Endothelial cell of umbilical vein (primary cell): Measurements from ENCODE around the gene ZSCAN12.

Source experiments
- EZH2 ChIP-seq: IDR thresholded peaks from 2 replicates; pipeline ENCODE4 v1.6.1; 2012; ENCODE audit warnings: borderline replicate concordance, low read depth, mild to moderate bottlenecking, moderate library complexity, low read length, inconsistent platforms; ENCODE audit not compliant: severe bottlenecking
- FOS ChIP-seq: IDR thresholded peaks from 2 replicates; pipeline ENCODE4 v1.6.1; 2011; ENCODE audit warnings: mild to moderate bottlenecking, low read length, moderate library complexity, borderline replicate concordance; ENCODE audit not compliant: insufficient read depth
- POLR2A ChIP-seq: IDR thresholded peaks from 2 replicates; pipeline ENCODE4 v1.6.1; 2012; ENCODE audit warnings: low read depth, mild to moderate bottlenecking, control low read depth, low read length
- POLR2AphosphoS5 ChIP-seq: IDR thresholded peaks from 2 replicates; pipeline ENCODE4 v1.6.1; 2012; ENCODE audit warnings: low read depth, mild to moderate bottlenecking, control low read depth, low read length, moderate library complexity; ENCODE audit not compliant: insufficient read depth
- TF ChIP-seq, protein P1 (sequence below), 2 donors: IDR thresholded peaks; 1 replicate in 1 of 2; 2 replicates in 1 of 2; pipeline ENCODE4 v1.5.1; 2011; ENCODE audit warnings: low read length in 2 of 2, mild to moderate bottlenecking in 2 of 2, moderate library complexity in 2 of 2, control low read depth in 1 of 2, inconsistent platforms in 1 of 2, low read depth in 1 of 2; ENCODE audit not compliant: insufficient read depth in 1 of 2; ENCODE audit errors: extremely low read depth in 1 of 2
- TF ChIP-seq, protein P2 (sequence below): IDR thresholded peaks from 2 replicates; pipeline ENCODE4 v1.6.1; 2011; ENCODE audit not compliant: insufficient read depth, insufficient read length

DNA sequence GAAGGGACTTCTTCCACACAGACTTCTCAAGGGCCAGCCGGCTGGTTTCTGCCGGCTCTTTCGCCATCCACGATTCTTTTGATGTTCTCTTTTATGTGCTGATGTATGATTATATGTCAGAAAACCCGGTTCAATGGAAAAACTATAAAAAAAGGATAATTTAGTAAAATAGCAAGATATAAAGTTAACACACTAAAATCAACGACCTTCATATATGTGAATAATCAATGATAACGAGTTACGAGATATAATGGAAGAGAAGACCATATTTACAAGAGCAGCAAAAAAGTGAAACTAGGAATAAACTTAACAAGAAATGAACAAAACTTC lies 540 bp upstream of the ZSCAN12 start:
- TF ChIP-seq POLR2A (no peak), POLR2AphosphoS5 (no peak), EZH2 (no peak), FOS (no peak)
- TF ChIP-seq, protein P1, sequence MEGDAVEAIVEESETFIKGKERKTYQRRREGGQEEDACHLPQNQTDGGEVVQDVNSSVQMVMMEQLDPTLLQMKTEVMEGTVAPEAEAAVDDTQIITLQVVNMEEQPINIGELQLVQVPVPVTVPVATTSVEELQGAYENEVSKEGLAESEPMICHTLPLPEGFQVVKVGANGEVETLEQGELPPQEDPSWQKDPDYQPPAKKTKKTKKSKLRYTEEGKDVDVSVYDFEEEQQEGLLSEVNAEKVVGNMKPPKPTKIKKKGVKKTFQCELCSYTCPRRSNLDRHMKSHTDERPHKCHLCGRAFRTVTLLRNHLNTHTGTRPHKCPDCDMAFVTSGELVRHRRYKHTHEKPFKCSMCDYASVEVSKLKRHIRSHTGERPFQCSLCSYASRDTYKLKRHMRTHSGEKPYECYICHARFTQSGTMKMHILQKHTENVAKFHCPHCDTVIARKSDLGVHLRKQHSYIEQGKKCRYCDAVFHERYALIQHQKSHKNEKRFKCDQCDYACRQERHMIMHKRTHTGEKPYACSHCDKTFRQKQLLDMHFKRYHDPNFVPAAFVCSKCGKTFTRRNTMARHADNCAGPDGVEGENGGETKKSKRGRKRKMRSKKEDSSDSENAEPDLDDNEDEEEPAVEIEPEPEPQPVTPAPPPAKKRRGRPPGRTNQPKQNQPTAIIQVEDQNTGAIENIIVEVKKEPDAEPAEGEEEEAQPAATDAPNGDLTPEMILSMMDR (IDR thresholded peaks at IDR 0.05; ENCODE audit: extremely low read depth in 1 of 2, insufficient read depth in 1 of 2, low read depth in 1 of 2, low read length in 2 of 2) = no peak
- TF ChIP-seq, protein P2, sequence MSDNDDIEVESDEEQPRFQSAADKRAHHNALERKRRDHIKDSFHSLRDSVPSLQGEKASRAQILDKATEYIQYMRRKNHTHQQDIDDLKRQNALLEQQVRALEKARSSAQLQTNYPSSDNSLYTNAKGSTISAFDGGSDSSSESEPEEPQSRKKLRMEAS = no peak
